ENCODE results near the gene STX17. TPM values are rescaled to one million over a fixed set of nuclear protein-coding genes. Genes with fewer than 3 reads are reported as not detected.

The STX17 gene
- total RNA-seq, 1 experiment from 2014 or later, result 24.6 TPM

GRCh38 chr9:99918134-99918533 is 11.7 kb downstream of the STX17 start:
- Histone ChIP-seq H3K9me2 (ENCODE audit: insufficient read depth) (no peaks in the 10 kb centered on the region), H3K9me3 (ENCODE audit: control insufficient read depth in 1 of 2, insufficient read depth in 1 of 2, low read depth in 1 of 2, low read length in 2 of 2) (no peaks in the 10 kb centered on the region), H3K4me2 (ENCODE audit: low read length) (no peak overlapping the region), H4K20me1 (ENCODE audit: insufficient read depth) (no peaks in the 10 kb centered on the region), H3K27me3 (ENCODE audit: insufficient read depth, low read length) (no peaks in the 10 kb centered on the region), H3K4me3 (replicated peaks in 1 of 2; ENCODE audit: low read depth in 1 of 2, low read length in 2 of 2) (no peak overlapping the region), H3K79me2 (ENCODE audit: insufficient read depth, low read length) (no peaks in the 10 kb centered on the region), H2AFZ (ENCODE audit: low read depth, low read length, poor library complexity, severe bottlenecking) (no peak overlapping the region), H3K36me3 (ENCODE audit: control insufficient read depth in 1 of 2, insufficient read depth in 2 of 2, low read length in 2 of 2) (peaks cover 12 to 23% of the 10 kb centered on the region in 2 experiments; a peak in 3 of 4 replicates), H3K9ac (ENCODE audit: low read length) (no peak overlapping the region), H3K27ac (ENCODE audit: low read depth, low read length) (no peak overlapping the region), H3K4me1 (ENCODE audit: control insufficient read depth in 1 of 2, insufficient read depth in 2 of 2, low read length in 2 of 2) (no peaks in the 10 kb centered on the region)
- no peak for DNase-seq (ENCODE audit: low read depth, low spot score)
- ChIA-PET RAD21 (ENCODE audit: low non-redundant PET in 1 of 2, low total read pairs in 2 of 2, uncharacterized antibody in 2 of 2, unreplicated experiment in 2 of 2) (no interaction called here), POLR2A (no interaction called here), CTCF (no interaction called here)
- ATAC-seq, result no peak
- intact Hi-C loops (cut with micrococcal nuclease), result no loop called here
- TF ChIP-seq SRF (IDR thresholded peaks at IDR 0.05; ENCODE audit: low read depth) (no peak), ATF3 (IDR thresholded peaks at IDR 0.05) (no peak), RAD21 (IDR thresholded peaks at IDR 0.05; ENCODE audit: low read depth) (no peak), ZFX (IDR thresholded peaks at IDR 0.05) (no peak)
- BruUV-seq (replicated peaks), result no TSS peak

GRCh38 chr9:99919930-99920329 is 13.5 kb downstream of the STX17 start:
- Histone ChIP-seq H3K36me3 (ENCODE audit: control insufficient read depth in 1 of 2, insufficient read depth in 2 of 2, low read length in 2 of 2) (peaks cover 19 to 23% of the 10 kb centered on the region in 2 experiments; a peak in 3 of 4 replicates), H3K4me1 (ENCODE audit: control insufficient read depth in 1 of 2, insufficient read depth in 2 of 2, low read length in 2 of 2) (no peaks in the 10 kb centered on the region), H4K20me1 (ENCODE audit: insufficient read depth) (no peaks in the 10 kb centered on the region), H3K9me3 (ENCODE audit: control insufficient read depth in 1 of 2, insufficient read depth in 1 of 2, low read depth in 1 of 2, low read length in 2 of 2) (no peaks in the 10 kb centered on the region; a peak in 1 of 4 replicates), H3K27ac (ENCODE audit: low read depth, low read length) (no peak overlapping the region), H2AFZ (ENCODE audit: low read depth, low read length, poor library complexity, severe bottlenecking) (no peak overlapping the region), H3K79me2 (ENCODE audit: insufficient read depth, low read length) (no peaks in the 10 kb centered on the region), H3K27me3 (ENCODE audit: insufficient read depth, low read length) (no peaks in the 10 kb centered on the region), H3K9me2 (ENCODE audit: insufficient read depth) (no peaks in the 10 kb centered on the region), H3K4me2 (ENCODE audit: low read length) (no peak overlapping the region), H3K4me3 (replicated peaks in 1 of 2; ENCODE audit: low read depth in 1 of 2, low read length in 2 of 2) (no peak overlapping the region), H3K9ac (ENCODE audit: low read length) (no peak overlapping the region)
- intact Hi-C loops (cut with micrococcal nuclease), result no loop called here
- DNase-seq (ENCODE audit: low read depth, low spot score), result no peak
- RAD21 ChIA-PET (ENCODE audit: low non-redundant PET in 1 of 2, low total read pairs in 2 of 2, uncharacterized antibody in 2 of 2, unreplicated experiment in 2 of 2), result no interaction called here
- CTCF ChIA-PET, result no interaction called here
- ATAC-seq, result no peak
- POLR2A ChIA-PET, result no interaction called here
- no peak for TF ChIP-seq FOSL1 (IDR thresholded peaks at IDR 0.05; ENCODE audit: low read depth)
- no peak for TF ChIP-seq JUND (IDR thresholded peaks at IDR 0.05)
- TF ChIP-seq POLR2A (IDR thresholded peaks at IDR 0.05; ENCODE audit: borderline replicate concordance, extremely low read depth, insufficient read depth, insufficient read length), result no peak
- no peak for TF ChIP-seq RAD21 (IDR thresholded peaks at IDR 0.05; ENCODE audit: low read depth)
- BruUV-seq (replicated peaks), result no TSS peak
